Erythroblast (primary cell): Measurements from ENCODE around the gene STK24.

Experiments
- DNase-seq, 2 experiments: peaks; one replicate each; lab custom pipeline; 2025; lab: John Stamatoyannopoulos, UW
- GATA1 ChIP-seq: IDR thresholded peaks from 2 replicates; pipeline ENCODE4 v1.6.1; 2011; ENCODE audit warnings: low read depth, mild to moderate bottlenecking, control low read depth, low read length, moderate library complexity
- POLR2A ChIP-seq: IDR thresholded peaks from 2 replicates; pipeline ENCODE4 v1.6.1; 2011; ENCODE audit warnings: mild to moderate bottlenecking, low read length

Gene STK24

DNA sequence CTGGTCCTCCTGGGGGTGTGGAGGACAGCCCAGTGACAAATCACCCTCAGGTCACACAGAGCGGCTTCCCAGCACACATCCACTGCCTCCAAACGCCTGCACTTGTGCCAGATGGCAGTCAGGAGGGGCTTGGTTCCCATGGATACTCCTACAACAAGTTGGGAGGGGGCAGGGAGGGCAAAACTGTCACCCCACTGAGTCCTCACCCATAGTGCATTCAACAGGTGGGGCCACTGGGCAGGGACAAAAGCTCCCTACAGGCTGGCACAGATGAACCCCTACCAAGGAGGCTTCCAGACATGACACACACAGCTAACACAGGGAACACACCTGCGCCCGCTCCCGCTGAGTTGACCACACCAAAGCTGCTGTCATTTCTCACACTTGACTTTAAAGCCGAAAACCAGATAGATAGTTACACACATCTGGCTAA lies 120.5 kb downstream of the STK24 start:
- TF ChIP-seq POLR2A (no peak), GATA1 (no peak)

DNA sequence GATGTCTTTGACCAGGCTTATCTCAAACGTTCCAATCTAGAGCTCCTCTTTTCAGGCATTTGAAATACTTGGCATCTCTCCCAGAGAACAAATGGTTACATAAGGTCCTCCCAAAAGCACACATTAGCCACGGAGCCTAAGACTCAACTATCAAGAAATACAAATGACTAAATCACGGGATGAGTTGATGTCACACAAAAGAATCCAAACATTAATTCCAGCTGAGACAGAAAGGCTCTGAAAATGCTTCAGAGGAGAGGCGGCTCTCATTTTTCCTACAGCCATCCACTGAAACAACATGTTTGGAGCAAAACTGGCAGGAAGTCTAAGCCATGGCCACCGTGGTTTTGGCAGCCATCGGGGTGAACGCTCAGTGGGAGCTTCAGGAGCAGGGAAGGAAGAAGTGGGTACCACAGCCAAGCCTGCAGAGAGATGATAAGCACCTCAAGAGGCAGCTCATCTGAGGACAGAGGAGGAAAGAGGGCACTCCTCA lies 122.5 kb downstream of the STK24 start:
- DNase-seq, result no peak
- TF ChIP-seq GATA1 (no peak), POLR2A (no peak)

More for the DNA sequence above, 120.5 kb downstream of the STK24 start:
- DNase-seq, result no peak

DNA sequence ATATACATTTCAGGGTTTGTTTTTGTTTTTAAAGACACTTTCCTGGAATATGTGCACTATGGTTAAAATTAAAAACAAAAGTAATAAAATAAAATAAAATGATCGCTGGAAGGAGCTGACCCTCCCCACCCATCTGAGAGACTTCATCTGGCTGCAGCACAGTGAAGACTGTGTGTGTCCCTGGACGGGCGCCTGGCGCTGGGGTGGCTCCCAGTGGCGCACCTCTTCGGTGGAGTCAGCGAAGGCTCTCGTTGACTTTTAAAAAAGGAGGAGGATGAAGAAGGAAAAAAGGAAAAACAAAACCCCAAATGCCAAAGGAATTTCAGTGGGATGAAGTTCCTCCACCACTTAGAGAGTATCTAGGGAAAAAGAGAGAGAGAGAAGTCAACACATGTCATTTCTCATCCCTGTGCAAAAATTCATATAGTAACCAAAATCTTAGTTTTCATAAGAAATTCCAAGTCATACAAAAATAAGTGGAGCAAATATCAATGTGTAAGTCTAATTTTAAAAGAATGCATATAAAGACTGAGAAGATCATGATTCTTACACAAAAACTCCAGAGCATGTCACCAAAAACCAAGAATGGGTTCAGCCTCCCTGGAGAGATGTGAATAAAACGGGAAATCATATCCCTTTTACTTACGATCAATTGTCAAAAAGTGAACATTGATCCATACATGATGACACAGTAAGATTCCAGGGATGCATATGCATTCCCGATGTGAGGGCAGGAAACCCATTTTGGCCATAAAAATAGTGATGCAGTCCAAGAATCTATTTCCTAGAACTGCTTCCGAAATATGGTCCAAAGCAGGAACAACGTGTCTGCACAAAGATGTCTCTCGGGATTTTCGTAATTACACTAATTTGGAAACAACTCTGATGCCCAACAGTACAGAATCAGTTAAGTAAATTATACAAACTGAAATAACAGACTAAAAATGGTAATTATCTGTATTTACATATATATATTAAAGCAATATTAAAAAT lies 123.8 kb downstream of the STK24 start:
- DNase-seq, result no peak
- TF ChIP-seq POLR2A, result no peak
- no peak for TF ChIP-seq GATA1

DNA sequence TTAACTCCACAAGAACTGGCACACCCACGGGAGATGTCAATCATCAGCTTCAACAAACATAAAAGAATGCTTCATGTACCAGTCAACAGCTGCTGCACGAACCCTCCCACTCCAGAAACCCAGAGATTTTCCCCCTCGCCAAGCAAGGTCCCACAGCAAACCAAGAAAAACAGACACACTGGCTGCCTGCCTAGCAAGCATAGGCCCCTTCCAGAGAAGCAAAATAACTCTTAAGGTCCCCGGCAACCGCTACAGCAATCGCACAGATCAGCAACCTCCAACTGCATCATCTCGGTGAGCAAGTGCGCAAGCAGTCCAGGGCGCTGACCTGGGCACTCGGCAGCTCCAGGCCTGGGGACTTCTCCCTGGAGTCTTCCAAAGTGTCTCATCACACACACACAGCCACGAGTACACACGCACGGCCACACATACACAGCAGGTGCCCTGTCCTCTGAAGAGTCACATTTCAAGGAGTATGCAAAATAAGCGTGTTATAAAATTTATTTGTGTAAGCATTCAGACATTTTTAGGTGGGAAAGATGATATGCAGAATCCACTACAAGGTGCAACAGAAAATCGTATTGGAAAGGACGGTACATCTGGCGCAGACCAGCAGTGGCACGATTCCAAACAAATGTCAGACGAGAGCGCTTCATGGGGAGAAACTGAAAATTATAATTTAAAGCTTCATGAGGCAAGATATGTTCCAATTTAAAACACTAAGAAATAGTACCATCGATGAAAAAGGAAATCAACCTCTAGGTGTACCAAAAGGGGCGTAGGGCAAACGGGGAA lies 125.0 kb downstream of the STK24 start:
- no peak for TF ChIP-seq GATA1
- TF ChIP-seq POLR2A, result no peak
- DNase-seq, result no peak

DNA sequence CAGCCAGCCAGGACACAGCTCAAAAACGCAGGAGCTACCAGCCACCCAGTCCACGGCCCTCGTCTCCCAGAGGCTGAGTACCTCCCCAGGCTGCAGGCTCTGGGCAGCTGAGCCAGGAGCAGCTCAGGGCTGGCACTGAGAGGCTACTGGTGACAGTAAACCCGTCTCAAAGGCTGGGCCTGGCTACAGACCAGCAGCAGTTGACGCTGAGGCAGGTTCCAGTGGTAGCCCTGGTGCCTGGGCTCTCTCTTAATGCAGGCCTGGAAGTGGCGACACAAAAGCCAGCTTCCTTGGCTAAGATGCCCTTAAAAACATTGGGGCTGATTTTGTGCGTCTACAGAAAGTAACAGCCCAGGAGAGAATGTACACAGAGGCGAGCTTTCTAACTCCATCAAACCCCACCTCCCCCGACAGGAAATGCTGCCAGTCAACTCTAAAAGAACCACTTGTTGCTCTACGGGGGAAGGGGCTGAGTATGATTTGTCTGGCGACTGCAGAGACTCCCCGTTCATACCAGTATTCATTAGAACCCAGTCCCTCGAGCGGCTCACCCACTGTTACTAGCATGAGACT lies 126.3 kb downstream of the STK24 start:
- DNase-seq, result no peak
- TF ChIP-seq GATA1 (no peak), POLR2A (no peak)

DNA sequence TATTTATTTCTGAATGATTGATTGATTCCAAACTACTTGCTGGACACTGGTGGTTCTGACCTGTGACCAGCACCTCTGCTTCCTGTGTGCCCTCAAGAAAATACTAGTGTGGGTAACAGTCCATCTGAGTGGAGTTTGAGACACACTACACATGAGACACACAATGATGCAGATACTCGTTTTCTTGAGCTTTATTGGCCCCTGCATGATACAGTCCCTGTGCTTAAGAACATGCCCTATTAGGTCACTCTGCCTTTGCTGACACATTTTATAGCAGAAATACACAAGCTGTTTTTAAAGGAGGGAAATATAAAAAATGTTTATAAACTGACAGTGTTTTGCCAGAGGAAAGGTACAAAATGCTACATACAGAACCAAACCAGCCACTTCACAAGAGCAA lies 126.9 kb downstream of the STK24 start:
- TF ChIP-seq GATA1 (no peak), POLR2A (no peak)
- no peak for DNase-seq

DNA sequence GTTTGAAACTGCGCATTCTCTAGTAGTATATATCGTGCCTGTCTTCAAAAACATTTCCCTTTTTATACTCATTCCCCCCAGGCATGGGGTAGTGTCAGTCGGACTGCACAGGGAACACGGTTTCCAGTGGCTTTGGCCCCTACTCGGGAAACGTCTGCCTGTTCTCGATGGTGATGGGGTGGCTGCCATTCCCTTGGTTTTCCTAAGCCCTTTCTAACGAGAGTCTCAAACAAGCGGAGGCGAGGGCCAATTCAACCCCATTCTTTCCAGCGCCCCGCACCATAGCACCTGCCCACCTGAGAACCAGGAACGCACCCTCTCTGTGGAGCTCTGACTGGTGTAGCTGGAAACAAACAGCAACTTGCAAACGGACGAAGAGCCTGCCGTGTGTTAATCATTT lies 127.6 kb downstream of the STK24 start:
- no peak for TF ChIP-seq GATA1
- TF ChIP-seq POLR2A, result no peak
- DNase-seq, result no peak

DNA sequence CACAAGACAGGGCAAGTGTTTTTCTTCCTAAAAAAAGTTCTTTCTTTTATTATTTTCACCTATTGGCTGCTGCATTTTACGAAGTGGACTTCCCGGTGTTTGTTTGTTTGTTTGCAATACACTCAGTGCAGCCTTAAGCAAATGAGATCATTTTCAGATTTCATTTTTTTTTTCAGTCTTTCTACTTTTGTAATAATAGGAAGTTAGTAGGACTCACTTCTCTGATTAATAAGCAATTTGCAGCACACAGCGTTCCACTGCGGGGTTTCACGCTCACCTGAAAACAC lies 128.3 kb downstream of the STK24 start:
- DNase-seq, result no peak
- TF ChIP-seq GATA1, result no peak
- TF ChIP-seq POLR2A, result no peak

DNA sequence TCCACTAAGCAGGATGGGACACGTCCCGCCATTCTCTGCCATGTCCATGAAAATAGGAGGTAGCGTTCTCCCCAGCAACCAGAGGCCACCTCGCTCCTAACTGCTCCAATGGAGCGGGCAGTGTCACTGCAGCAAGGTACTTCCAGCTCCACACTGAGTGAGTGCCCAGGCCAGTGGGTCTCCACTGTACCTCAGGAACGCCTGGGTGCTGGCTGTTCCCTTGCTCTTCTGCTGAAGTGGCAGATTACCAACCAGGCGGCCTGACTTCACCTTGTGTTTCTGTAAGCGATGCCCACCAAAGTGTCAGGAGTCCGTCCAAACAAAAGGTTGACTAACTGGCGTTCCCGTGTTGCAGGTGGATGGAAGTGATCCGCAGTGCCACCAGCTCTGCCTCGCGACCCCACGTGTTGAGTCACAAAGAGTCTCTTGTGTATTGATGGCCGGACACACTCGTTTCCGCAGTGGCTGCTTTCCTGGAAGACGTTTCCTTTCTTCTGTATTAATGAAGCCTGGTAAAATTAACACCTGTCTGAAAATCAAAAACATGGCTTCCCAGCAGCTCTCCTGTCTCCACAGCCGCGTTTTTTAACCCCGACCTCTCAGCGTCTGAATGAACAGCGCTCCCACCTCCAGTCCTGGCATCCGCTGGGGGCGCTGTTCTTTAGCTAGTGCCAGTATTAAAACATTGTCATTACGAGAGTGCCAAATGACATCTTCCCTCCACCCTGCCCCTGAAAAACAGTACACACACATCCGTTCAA lies 128.8 kb downstream of the STK24 start:
- no peak for TF ChIP-seq POLR2A
- TF ChIP-seq GATA1, result no peak
- peak; percentile 10 to 42 for DNase-seq

DNA sequence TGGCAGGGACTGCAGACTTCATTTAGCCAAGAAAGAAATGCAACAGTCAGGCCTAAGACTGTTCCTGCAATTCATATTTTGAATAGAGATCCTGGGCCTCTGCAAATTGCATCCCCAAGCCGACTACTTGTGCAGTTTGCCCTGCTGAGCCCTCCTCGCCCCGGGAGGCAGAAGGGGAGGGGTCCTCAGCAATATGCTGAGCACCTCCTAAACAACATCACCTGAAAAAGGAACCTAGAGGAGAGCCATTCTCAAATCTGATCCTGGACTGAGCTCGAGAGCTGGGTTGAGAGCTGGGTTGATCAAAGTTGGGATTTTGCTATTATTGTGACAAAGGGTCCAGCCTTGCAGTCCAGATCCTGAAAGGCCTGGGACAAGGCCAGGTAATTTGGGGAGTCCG lies 129.8 kb downstream of the STK24 start:
- TF ChIP-seq GATA1 (no peak), POLR2A (no peak)
- DNase-seq, result no peak

DNA sequence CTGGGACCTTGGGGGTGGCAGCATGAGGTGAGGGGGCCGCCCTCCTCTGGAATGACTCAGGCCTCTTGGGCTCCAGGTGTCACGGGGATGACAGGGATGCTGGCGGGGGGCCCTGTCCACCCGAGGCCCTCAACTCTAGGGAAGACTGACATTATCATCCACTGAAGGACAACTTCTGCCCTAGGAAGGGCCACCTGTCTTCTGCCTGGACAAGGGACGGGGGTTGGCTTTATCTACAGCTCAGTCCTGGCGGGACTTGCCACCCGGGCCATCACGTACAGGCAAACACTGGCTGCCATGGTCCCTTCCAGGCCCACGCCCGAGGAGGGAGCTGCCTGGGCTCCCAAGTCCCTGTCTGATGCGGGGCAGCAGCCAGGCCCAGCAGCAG lies 130.7 kb downstream of the STK24 start:
- TF ChIP-seq GATA1 (no peak), POLR2A (no peak)
- no peak for DNase-seq

DNA sequence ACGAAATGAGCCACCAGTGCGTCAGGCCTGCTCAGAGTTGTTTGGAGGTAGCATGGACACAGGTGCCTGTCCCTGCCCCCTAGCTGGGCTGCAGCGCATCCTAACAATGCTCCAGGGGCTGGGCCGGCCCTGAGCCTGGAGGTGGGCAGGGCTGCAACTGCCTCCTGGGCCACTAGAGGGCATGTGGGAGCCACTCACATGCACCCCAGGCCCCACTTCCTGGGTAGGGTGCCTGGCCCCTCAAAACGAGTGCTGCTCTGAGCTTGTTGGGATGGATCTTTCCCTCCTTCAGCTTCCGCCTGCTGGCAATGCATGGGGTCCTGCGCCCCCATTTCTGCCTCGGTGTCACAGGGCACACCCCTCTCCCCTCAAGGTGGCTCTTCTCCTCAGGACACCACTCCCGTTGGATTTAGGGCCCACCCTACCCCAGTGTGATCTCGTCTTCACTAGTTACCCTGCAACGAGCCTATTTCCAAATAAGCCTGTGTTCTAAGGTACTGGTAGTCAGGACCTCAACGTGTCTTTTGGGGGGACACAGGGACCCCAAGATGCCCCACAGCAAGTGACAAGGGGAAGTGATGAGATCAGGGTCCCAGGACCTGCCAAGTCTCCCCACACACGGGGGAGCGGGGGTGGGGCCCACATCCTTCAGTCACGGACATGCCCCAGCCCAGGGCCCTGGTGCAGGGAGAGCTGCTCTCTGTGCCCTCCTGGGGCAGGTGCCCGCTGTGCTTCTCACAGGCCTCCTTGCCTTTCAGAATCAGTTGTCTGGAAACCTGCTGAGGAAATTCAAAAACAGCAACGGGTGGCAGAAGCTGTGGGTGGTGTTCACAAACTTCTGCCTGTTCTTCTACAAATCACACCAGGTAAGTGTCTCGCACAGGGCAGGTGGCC lies 131.3 kb downstream of the STK24 start:
- DNase-seq, result peak; percentile 68 to 82

More for the DNA sequence above, 131.3 kb downstream of the STK24 start:
- TF ChIP-seq GATA1 (no peak), POLR2A (no peak)
